GM19455 (cell line): ENCODE measurements around the gene MYBL2.

Source experiments
- ATAC-seq: cut with Tn5 transposase; IDR thresholded peaks from one replicate; pipeline ENCODE4 v1.9.1; 2021; ENCODE audit not compliant: unreplicated experiment

MYBL2 gene

DNA sequence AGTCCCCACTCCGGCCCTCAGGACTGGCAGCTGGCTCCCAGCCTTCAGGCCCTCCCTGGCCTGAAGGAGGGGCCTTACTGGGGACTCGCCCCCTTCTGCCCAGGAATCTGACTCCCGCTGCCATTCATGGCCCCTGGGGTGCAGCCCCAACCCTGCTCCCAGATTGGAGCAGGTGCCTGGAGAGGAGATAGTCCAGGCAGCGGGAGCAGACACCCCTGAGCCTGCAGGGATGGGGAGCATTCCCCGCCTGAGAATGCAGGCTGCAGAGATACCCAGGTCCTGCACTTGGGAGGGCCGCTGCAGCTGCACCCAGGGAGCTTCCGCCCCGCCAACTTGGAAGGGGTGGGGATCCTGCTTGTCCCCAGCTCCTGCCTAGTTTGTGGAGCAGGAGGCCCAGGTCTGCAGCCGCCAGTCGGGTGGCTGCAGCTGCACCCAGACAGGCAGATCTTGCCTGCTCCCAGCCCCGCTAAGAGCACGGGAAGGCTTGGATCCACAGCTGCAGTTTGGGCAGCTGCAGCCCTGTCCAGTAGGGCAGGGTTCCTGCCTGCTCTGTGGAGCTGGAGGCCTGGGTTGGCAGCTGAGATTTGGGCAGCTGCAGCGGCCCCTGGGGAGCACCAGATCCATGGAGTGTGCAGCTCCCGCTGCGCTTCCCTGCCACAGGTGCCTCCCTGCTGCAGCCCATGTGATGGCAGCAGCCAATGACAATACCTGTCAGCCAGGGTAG, 54.7 kb downstream of the MYBL2 start:
- ATAC-seq: no peak

DNA sequence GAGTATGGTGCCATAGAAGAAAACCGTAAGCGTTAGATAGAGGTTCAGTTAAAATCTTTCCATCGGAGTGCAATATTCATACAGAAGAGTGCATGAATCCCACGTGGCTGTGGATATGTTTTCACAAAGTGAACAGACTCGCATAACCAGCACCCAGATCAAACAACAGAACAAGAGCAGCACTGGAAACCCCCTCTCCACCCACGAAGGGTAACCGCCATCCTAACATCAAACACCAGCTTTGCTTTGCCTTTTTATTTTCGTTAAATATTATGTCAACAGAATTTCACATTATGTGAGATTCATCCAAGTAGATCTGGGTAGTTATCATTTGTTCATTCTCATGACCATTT, 55.2 kb downstream of the MYBL2 start:
- ATAC-seq: no peak

DNA sequence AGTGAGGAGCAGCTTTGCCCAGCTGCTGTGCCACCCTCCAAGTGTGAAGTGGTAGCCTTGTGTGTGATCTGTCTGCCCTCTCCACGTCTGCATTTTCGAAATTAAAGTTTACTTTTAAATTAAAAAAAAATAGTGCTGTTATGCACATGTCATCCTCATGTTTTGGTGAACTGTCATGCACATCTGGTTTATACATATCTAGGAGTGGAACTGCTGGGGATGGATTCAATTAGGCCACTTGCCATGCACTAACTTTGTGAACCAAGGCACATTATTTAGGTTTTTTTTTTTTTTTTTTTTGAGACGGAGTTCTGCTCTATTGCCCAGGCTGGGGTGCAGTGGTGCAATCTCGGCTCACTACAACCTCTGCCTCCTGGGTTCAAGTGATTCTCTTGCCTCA, 56.3 kb downstream of the MYBL2 start:
- ATAC-seq: no peak

DNA sequence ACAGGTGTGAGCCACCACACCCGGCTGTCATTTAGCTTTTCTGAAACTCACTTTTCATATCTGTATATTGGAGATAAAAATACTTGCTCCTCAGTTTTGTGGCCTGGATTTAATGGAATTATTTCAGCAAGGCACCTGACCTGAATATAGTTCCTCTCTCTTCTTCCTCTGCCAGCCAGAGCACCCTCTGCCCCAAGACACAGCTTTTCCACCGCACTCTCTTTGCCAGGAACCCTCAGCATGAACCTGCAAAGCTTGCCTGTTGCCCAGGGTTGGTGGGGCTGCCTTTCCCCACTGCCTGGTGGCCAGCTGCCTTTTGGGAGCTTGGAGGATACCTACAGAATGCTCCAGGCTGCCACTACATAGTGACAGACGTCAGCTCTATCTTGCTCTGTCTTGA, 56.8 kb downstream of the MYBL2 start:
- no peak for ATAC-seq

DNA sequence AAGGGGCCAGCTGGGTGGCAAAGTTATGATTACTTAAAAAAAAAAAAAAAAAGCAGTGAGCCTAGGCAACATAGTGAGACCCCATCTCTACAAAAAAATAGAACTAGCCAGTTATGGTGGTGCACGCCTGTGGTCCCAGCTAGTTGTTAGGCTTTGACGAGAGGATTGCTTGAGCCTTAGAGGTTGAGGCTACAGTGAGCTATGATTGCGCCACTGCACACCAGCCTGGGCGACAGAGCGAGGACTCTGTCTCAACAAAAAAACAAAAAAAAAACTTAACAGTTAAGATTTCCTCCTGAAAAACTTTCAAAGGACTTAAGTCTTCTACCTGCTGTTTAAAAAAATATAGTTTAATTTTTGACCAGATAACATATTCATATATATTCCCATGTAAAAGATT, 57.5 kb downstream of the MYBL2 start:
- ATAC-seq: no peak

DNA sequence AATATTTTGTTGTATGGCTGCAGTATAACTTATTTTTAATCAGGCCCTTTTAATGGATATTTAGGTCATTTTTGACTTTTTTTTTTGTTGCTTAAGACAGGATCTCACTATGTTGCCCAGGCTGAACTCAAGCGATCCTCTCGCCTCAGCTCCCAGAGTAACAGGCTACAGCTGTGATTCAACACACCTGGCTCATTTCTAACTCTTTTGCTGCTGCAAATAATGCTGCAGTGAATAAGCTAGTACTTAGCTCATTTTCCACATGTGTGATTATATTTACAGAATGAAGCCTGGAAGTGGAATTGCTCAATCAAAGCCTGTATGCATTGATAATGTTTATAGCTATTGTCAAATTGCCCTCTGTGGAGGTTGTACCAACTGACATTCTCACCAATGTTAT, 58.8 kb downstream of the MYBL2 start:
- ATAC-seq: no peak

DNA sequence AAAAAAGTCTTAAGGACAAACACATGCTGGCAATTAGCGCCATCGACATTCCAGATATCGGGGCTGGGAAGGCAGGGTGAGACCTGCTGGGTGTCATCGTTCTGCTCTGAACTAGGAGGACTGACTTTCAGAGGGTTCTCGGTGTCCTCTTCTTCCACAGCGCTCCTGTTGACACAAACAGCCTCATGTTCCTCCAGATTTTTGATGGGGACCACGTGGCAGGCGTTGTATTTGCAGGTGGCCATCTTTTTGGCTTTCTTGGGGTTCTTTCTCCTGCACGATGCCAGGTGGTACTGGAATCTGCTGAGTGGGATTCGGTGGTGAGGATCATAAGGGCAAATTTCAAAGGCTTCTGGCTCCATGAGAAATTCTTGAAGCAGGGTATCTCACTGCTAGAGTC, 59.4 kb downstream of the MYBL2 start:
- no peak for ATAC-seq

DNA sequence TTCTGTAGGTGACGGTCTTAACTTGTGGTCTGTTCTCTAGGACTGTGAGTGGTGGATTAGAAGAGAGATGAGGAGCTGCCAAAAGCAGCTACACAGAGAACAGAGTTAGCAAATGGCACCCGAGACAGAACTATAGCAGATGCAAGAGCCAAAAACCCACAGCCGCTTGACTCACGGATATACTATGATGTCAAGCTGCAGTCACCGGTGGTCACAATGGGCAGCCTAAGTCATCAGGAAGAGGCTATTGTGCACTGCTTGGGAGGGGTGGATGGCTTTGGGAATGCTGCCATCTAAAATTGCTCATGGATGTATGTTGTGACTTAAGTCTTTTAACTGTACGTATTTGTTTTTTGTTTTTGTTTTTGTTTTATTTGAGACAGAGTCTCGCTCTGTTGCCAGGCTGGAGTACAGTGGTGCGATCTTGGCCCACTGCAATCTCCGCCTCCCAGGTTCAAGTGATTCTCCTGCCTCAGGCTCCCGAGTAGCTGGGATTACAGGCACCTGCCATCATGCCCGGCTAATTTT, 60.0 kb downstream of the MYBL2 start, which contains the start of gene GTSF1L:
TSS of gene GTSF1L (minus strand) at position 192 of the 528 bp plus-strand sequence. CDS start 308 bp downstream, outside the sequence.
- no peak for ATAC-seq

DNA sequence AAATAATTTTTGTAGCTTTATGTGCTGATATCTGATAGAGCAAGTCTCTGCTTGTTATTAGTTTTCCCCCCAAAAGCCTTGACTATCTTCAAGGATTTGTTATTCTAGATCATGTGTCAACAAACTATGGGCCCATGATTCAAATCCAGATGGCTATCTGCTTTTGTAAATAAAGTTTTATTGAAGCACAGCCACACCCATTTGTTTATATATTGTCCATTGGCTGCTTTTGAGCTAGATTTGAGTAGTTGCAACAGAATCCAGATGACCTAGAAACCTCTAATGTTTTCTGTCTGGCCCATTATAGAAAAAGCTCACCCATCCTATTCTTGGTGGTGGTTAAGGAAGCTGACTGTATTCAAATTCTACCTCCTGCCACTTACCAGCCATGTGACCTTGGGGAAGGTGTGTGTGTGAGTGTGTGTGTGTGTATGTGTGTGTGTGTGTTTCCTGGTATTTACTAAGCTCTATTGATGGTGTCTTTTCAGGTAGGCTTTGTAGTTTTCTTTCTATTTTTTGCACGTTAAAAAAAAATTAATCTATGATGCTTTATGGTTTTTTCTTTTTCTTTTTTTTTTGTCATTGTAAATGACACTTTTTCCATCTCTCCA, 61.2 kb downstream of the MYBL2 start:
- no peak for ATAC-seq

DNA sequence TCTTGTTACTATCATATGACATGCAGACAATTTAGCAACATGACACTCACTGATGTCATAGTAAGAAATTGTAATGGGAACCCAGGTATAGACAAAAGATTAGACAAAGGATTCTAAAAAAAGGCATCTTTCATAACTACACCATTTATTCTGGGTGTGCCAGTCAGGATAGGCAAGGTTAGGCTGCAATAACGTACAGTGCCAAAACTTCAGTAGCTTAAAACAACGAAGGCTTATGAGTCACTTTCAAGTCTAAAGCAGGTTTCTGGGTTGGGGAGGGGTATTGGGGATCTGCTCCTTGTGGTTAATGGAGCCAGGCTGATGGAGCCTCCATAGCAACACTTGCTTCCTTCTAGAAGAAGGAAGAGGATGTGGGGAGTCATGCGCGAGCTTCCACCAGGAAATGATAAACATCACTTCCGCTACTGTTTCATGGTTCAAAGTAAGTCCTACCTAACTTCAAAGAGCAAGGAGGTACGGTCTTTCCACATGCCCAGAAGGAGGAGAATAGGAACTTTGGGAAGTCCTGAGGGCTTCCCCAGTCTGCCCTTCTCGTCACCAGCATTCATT, 61.9 kb downstream of the MYBL2 start:
- ATAC-seq: no peak

DNA sequence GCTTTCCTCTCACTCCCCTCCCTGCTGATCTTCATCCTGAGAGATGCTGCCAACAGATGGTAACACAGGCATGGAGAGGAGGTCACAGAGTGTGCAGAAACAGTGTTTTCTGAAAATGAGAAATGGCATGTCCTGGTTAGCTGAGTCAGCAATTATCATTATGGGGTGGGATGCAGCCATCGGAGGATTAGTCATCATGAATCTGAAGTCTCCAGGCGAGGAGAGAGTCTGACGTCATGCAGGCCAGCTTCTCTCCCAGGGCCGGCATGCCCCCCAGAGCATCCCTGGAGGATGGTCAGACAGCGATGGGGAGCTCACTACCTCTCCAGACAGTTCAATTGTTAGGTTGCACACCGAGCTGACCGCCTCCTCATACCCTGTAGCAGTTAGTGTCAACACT, 64.6 kb downstream of the MYBL2 start:
- ATAC-seq: no peak

DNA sequence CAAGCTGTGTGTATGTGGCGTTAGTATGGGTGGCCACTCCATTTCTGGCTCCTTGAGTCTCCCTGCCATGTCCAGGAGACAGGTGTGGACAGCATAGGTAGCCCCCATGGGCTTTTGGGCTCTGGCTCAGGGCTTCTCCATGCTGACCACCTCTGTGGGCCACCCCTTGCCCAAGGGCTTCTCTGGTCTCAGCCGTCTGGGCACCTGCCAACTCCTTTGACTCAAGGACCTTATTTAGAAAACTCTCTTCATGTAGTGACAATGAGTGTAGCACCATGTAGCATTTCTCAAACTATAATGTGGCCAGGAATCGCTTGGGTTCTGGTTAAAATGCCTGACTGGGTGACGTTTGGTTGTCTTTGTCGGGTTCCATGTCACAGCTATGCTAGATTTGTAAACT, 65.0 kb downstream of the MYBL2 start:
- ATAC-seq: no peak

DNA sequence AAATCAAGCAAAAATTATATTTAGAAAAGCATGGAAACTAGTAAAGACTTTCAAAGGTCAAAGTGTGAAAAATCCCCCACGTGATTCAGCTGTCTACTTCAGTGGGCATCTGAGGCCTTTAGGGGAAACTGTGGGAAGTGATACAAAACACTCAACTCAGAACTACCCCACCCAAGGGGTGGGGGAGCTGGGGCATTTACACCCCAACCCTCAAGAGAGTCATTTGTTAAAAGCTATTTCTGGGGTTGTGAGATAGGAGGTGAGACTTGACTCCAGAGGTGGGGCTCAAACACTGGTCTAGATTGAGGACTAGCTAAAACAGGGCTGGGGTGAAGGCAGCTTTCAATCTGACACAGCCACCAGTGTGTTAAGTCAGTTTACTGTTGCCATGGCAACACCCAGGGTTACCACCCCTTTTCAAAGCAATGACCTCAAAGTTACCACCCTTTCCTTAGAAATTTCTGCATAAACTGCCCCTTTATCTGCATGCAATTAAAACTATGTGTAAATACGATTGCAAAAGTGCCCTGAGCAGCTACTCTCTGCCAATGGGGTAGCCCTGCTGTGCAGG, 69.8 kb downstream of the MYBL2 start:
- ATAC-seq: no peak

DNA sequence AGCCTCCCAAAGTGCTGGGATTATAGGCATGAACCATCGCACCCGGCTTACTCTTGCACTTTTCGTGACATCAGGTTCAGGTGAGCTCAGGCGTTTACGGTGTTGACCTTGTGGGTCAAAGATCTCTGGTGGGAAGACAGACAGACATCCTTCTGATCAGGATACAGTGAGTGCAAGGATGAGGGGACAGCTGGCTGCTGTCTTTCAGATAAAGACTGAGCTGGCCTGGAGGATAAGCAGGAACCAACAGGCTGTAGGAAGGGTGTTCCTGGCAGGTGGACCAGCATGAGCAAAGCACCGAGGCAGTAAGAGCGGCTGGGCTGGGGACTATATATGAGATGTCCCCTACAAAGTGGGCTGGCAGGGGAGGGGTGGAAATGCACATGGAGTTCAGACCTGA, 71.0 kb downstream of the MYBL2 start:
- no peak for ATAC-seq

DNA sequence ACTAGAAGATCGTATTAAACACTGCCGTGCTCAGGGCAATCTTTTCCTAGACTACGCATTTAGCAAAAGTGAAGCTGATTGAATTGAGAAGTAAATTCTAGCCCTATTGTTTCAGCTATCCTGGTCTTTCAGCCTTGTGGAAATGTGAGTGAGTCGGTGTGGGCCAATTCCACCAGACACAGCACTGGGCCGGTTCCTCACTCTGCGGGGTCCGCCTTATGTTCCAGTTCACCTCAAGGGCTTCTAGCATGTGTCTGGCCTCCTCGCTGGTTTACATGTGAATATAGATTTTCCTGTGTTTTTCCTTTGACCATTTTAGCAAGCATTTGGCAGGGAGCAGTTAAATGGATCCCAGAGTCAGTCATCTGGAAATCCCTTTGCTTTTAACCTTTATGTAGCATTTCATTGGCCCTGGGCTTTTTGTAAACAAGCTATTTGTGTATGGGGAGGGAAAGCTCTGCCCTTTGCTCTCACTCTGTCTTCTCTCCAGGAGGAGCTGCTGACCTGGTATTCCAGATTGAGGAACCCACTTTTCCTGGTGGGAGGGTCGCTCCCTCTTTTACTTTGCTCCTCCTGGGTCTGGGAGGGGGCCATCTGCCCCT, 72.3 kb downstream of the MYBL2 start:
- ATAC-seq: no peak

DNA sequence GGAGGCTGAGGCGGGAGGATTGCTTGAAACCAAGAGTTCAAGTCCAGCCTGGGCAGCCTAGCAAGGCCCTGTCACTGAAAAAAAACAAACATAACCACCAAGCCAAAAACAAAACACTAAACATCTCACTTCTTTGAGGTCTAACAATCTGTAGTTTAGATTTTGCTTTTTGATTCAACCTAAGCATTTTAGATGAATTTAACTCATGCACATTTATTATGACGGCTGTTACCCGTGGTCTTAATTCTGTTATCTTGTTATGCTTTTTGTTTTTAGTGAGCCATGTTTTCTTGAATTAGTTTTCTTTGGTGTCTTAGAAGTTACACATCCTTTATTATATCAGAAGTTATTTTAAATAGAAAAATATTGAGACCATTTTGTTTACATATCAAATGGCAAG, 73.7 kb downstream of the MYBL2 start:
- no peak for ATAC-seq

DNA sequence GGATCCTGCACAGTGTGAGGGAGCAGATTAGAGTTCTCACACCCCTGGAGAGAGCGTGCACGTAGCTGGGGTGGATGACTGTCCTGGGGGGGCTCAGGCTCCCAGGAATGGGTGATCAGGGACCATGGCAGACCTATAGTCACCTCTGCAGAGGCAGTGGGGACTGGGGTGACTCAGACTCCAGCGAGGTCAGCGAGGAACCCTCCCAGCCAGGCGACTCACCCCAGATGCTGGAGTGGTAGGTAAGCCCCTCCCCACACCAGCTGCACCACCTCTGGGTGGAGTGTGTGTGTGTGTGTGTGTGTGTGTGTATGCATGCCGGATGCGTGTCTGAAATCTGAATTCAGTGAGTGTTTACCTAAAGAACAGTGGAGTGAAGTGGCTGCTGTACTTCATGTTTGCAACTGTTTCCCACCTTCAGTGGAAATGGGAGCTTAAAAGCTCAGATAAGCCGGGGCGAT, 77.3 kb downstream of the MYBL2 start:
- ATAC-seq: no peak

DNA sequence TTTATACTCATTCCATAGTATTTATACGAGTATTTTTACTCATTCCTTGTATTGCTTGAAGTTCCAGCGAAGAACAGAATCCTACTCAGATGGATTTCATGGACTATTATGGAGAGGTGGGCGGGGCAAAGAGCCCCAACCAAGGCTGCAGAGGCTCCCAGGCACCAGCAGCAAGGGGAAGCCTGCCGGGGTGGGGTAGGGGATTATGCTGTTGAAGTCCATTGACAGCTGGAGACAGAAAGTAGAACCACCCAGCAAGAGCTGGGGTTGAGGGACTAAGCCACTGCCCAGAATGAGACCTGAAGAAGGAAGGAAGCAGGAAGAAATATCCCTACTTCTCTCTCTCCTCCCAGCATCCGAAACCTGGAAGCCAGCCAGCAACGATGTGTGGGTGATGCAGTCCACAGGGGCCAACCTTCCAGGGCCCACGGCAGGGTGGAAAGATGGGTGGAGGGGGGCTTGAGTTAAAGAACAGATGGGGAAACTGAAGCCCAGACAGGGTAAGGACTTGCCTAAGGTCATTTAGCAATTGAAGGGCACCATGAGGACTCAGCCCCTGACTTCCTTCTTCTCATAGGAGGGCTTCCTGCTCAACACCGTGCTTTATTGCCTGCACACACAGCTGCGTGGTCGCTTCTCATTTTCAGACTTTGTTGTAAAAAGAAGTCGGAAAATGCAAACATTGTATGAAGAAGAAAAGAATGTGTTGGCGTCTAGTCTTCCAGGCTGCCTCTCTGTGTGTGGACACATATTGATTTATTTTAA, 78.2 kb downstream of the MYBL2 start:
- no peak for ATAC-seq

DNA sequence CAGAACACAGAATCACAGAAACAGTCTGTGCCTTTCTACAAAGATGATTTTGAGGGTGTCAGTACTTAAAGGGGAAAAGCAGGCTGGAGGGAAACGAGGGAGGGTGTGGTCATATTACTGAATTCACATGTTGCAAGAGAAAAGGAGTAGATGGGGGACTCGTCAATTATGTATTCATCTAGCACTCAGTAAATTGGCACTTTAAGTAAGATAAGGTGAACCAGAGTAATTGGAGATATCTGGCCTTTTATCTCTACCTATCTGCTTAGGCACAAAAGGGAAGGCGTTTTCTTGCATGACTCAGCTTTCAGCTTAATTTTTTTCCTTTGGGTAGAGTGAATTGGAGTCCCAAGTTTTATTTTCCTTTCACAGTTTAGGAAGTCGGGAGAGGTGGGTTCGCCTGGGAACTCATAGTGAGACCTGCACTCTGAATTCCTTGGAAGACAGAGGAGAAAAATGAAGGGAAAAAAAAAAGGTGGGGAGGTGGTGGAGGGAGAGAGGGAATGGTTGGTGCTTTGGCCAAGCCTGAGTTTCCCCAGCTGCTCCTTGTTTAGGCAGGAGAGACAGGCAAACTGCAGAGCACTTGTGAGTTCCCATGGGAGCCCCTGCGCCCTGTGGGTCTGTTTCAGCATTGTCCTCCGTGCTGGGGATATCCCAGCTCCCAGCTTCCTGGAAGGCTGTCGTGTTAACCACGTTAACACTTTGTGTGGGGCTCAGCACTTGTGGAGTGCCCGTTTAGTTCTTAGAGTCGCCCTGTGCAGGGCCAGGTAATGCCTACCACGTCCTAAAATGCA, 79.6 kb downstream of the MYBL2 start:
- no peak for ATAC-seq

DNA sequence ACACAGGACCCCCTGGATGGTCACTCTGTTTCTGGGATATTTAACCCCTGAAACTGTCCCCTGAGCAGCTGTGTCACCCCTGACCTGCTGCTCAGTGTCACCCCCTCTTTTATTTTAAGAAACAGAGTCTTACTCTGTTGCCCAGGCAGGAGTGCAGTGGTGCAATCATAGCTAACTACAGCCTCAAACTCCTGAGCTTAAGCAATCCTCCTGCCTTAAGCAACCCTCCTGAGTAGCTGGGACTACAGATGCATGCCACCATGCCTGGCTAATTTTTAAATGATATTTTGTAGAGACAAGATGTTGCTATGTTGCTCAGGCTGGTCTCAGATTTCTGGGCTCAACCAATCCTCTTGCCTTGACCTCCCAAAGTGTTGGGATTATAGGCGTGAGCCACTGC, 81.4 kb downstream of the MYBL2 start:
- no peak for ATAC-seq
